Fibroblast of the aortic adventitia (primary cell): ENCODE results near the gene DDAH2. TPM values are rescaled to one million over a fixed set of nuclear protein-coding genes. Genes with fewer than 3 reads are reported as not detected.

ENCODE experiments used
- DNase-seq: peaks from one replicate; pipeline ENCODE4 v3.0.0-alpha.2; 2010; ENCODE audit warnings: low read depth
- H3K4me3 ChIP-seq: 2 replicates; pipeline ENCODE4 v1.5.1; 2011; ENCODE audit warnings: low read depth, mild to moderate bottlenecking, control low read depth, low read length, moderate library complexity
- CTCF ChIP-seq: IDR thresholded peaks from 2 replicates; pipeline ENCODE4 v1.5.1; 2011; ENCODE audit warnings: mild to moderate bottlenecking, low read length, control low read depth, inconsistent platforms; ENCODE audit not compliant: insufficient read depth
- total RNA-seq: library from RNA; depleted of rRNA; stranded (reverse); fragments of >200 nt; gene quantifications from 2 replicates; pipeline ENCODE4 v1.2.3, GENCODE V29; 2012; ENCODE audit warnings: low replicate concordance

DDAH2 gene
- total RNA-seq, 1 donor, result 70.5 TPM

- TF ChIP-seq CTCF, result no peak
- no peak overlapping the region for H3K4me3 ChIP-seq
Measured at GRCh38 chr6:31719001-31719400, 10.1 kb downstream of the DDAH2 start.

GRCh38 chr6:31718265-31718664 is 10.8 kb downstream of the DDAH2 start:
- H3K4me3 ChIP-seq, result no peak overlapping the region
- TF ChIP-seq CTCF, result no peak
- no peak for DNase-seq

More at GRCh38 chr6:31719001-31719400, 10.1 kb downstream of the DDAH2 start:
- no peak for DNase-seq

GRCh38 chr6:31717499-31718222 is 11.4 kb downstream of the DDAH2 start:
- TF ChIP-seq CTCF, result no peak
- no peak overlapping the region for H3K4me3 ChIP-seq
- DNase-seq, result no peak

- no peak within 1 kb of the TSS for H3K4me3 ChIP-seq
- no peak for TF ChIP-seq CTCF
- DNase-seq, result no peak
Measured at GRCh38 chr6:31715022-31715958, 13.8 kb downstream of the DDAH2 start, which contains the start of gene LY6G6D. LY6G6D (plus strand) TSS chr6:31715348; CDS start chr6:31715356, 8 bp downstream.

GRCh38 chr6:31713991-31714684 is 15.0 kb downstream of the DDAH2 start:
- no peak for TF ChIP-seq CTCF
- no peak overlapping the region for H3K4me3 ChIP-seq
- no peak for DNase-seq

GRCh38 chr6:31713465-31713864 is 15.6 kb downstream of the DDAH2 start:
- no peak for DNase-seq
- no peak overlapping the region for H3K4me3 ChIP-seq
- no peak for TF ChIP-seq CTCF
